Measurements from ENCODE around the gene SUN2.

SUN2 gene

GRCh38 chr22:38777087-38777671 lies 21.4 kb upstream of the SUN2 start:
- no peak for DNase-seq (ENCODE audit: low read depth in 2 of 2)

GRCh38 chr22:38776086-38776485 lies 20.3 kb upstream of the SUN2 start:
- no peak for DNase-seq (ENCODE audit: low read depth in 2 of 2)

- DNase-seq (ENCODE audit: low read depth in 2 of 2), result no peak
Measured at GRCh38 chr22:38775656-38776055, 19.9 kb upstream of the SUN2 start.

- no peak for DNase-seq (ENCODE audit: low read depth in 2 of 2)
Measured at GRCh38 chr22:38774496-38775166, 18.8 kb upstream of the SUN2 start.

GRCh38 chr22:38773363-38773946 lies 17.7 kb upstream of the SUN2 start:
- DNase-seq (ENCODE audit: low read depth in 2 of 2), result no peak

GRCh38 chr22:38772623-38772873 lies 16.8 kb upstream of the SUN2 start:
- no peak for DNase-seq (ENCODE audit: low read depth in 2 of 2)

GRCh38 chr22:38770257-38770949 lies 14.6 kb upstream of the SUN2 start:
- DNase-seq (ENCODE audit: low read depth in 2 of 2), result no peak

- DNase-seq (ENCODE audit: low read depth in 2 of 2), result no peak
Measured at GRCh38 chr22:38768036-38768435, 12.2 kb upstream of the SUN2 start.

GRCh38 chr22:38767313-38767712 lies 11.5 kb upstream of the SUN2 start:
- no peak for DNase-seq (ENCODE audit: low read depth in 2 of 2)

- no peak for DNase-seq (ENCODE audit: low read depth in 2 of 2)
Measured at GRCh38 chr22:38766076-38766777, 10.4 kb upstream of the SUN2 start.

- DNase-seq (ENCODE audit: low read depth in 2 of 2), result no peak
Measured at GRCh38 chr22:38762551-38762983, 6.8 kb upstream of the SUN2 start.

GRCh38 chr22:38761202-38762162 lies 5.7 kb upstream of the SUN2 start:
- no peak for DNase-seq (ENCODE audit: low read depth in 2 of 2)

- DNase-seq (ENCODE audit: low read depth in 2 of 2), result no peak
Measured at GRCh38 chr22:38760477-38761201, 4.8 kb upstream of the SUN2 start.

- no peak for DNase-seq (ENCODE audit: low read depth in 2 of 2)
Measured at GRCh38 chr22:38759005-38759404, 3.2 kb upstream of the SUN2 start.

- DNase-seq (ENCODE audit: low read depth in 2 of 2), result no peak
Measured at GRCh38 chr22:38758276-38758945, 2.6 kb upstream of the SUN2 start.

GRCh38 chr22:38757464-38757757 lies 1.6 kb upstream of the SUN2 start:
- DNase-seq (ENCODE audit: low read depth in 2 of 2), result no peak

GRCh38 chr22:38756711-38757463 lies 1.1 kb upstream of the SUN2 start:
- no peak for DNase-seq (ENCODE audit: low read depth in 2 of 2)

GRCh38 chr22:38755155-38755910 lies 465 bp downstream of the SUN2 start:
- no peak for DNase-seq (ENCODE audit: low read depth in 2 of 2)

- no peak for DNase-seq (ENCODE audit: low read depth in 2 of 2)
Measured at GRCh38 chr22:38754751-38755154, 1.0 kb downstream of the SUN2 start.
